ENCODE data around the gene TCTN1. TPM values are rescaled to one million over a fixed set of nuclear protein-coding genes. Genes with fewer than 3 reads are reported as not detected.
A peak's percentile ranks its signal among the peaks of the same experiment; 100 is the strongest.

TCTN1 gene
- total and polyA plus RNA-seq, 2 of the 4 experiments (the other 2 are of a cell fraction): 11.7 to 18.8 TPM

DNA sequence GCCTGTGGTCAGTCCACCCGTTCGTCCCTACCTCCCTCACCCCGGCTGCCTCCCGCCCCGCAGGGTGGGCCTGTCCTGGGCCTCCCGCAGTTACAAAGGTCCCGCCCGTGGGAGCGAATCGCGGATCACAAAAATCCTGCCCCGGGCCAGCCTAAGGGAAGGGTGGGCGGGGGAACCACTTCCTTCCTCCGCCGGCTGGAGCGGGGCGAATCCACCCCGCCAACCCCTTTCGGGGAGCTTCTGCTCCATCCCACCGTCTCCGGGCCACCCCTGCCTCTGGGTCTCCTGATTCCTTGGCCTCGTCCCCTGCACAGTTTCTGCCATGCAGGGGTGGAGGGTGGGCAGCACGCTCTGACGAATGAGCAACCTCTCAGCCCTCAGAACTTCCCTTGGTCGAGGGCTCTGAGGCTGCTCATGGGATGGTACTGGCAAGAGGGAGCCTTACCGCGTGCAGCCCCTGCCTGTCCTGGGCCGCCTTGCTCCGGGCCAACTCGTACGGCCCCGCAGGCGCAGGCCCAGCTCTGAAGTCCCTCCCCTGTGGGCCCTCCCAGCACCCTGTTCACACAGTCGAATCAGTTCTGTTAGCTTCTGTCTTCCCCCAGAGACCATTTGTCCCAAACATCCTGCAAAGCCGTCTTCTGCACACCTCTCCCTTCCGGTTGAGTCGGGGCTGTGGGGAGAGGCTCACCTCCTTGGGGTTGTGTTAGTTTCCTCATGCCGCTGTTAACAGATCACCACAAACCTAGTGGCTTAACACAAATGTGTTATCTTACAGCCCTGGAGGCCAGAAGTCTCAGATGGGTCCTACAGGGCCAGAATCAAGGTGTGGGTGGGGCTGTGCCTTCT lies 75.6 kb downstream of the TCTN1 start:
- H4K20me1 ChIP-seq (ENCODE audit: insufficient read depth, low read length): no peaks in the 10 kb centered on the region
- peak overlapping the region; percentile 64 to 80; a peak in 2 of 4 replicates for H4K8ac ChIP-seq (ENCODE audit: low read depth in 2 of 2, low read length in 2 of 2)
- H3K79me1 ChIP-seq (ENCODE audit: low read depth in 1 of 2, low read length in 2 of 2): no peaks in the 10 kb centered on the region
- CTCF ChIA-PET: no interaction called here
- no peaks in the 10 kb centered on the region for H3K9me1 ChIP-seq (ENCODE audit: insufficient read depth, low read length)
- H2AK5ac ChIP-seq (ENCODE audit: low read depth, low read length): no peak overlapping the region
- H3K14ac ChIP-seq (replicated peaks; ENCODE audit: low read depth, low read length): peak overlapping the region; percentile 58; the same call in 1 of the 2 replicates
- BruUV-seq (replicated peaks): no TSS peak
- no peak overlapping the region for H3K56ac ChIP-seq (ENCODE audit: extremely low read depth, insufficient read depth, low read length)
- peaks cover 32% of the 10 kb centered on the region for H3K27me3 ChIP-seq (ENCODE audit: control insufficient read depth, insufficient read depth, low read length)
- peaks cover 7% of the 10 kb centered on the region; the same call in 1 of the 2 replicates for H3K4me1 ChIP-seq (ENCODE audit: control insufficient read depth, insufficient read depth, low read length)
- H3K9me3 ChIP-seq (ENCODE audit: control insufficient read depth, insufficient read depth, low read length): peaks cover 3% of the 10 kb centered on the region; the same call in 1 of the 2 replicates
- H3K9ac ChIP-seq (ENCODE audit: low read depth, low read length): peak overlapping the region; percentile 42
- H3K23ac ChIP-seq (ENCODE audit: low read depth, low read length): no peak overlapping the region
- no peak overlapping the region; the same call in 1 of the 2 replicates for H3K18ac ChIP-seq (ENCODE audit: low read depth, low read length)
- peak overlapping the region; percentile 45 for H3K4me3 ChIP-seq (ENCODE audit: insufficient read depth, low read depth, low read length)
- H2BK120ac ChIP-seq (ENCODE audit: low read depth, low read length): no peak overlapping the region
- intact Hi-C loops (cut with micrococcal nuclease) (no loop called here), in situ Hi-C loops (cut with MboI; ENCODE audit: low sequenced_read_pairs) (no loop called here), dilution Hi-C loops (cut with HindIII; ENCODE audit: low sequenced_read_pairs, unreplicated experiment) (no loop called here)
- no peak for DNase-seq
- peak overlapping the region; percentile 69 for H2AK9ac ChIP-seq (replicated peaks; ENCODE audit: low read depth, low read length, poor library complexity)
- H2BK15ac ChIP-seq (ENCODE audit: low read depth, low read length): no peak overlapping the region
- ATAC-seq (ENCODE audit: low read depth): peak; percentile 72
- H3K27ac ChIP-seq (ENCODE audit: insufficient read depth, low read length): no peak overlapping the region
- 17% methylated on average over 10 of the region's 38 CpGs; no CpG with 5 or more reads in 1 of the 2 experiments for WGBS, 2 experiments (ENCODE audit: extremely low coverage in 2 of 2, insufficient read length in 1 of 2)
- H4K91ac ChIP-seq (ENCODE audit: insufficient read depth, low read depth, low read length): no peak overlapping the region
- H3K4ac ChIP-seq (ENCODE audit: low read depth, low read length): peak overlapping the region; percentile 69
- H3K36me3 ChIP-seq (ENCODE audit: control insufficient read depth, insufficient read depth, low read length): no peaks in the 10 kb centered on the region
- no peak overlapping the region for H2BK20ac ChIP-seq (ENCODE audit: low read depth, low read length)
- peak overlapping the region; percentile 90; the same call in 1 of the 2 replicates for H4K5ac ChIP-seq (ENCODE audit: low read depth, low read length)
- H2BK5ac ChIP-seq (ENCODE audit: low read depth, low read length, poor library complexity, severe bottlenecking): no peak overlapping the region
- POLR2A ChIA-PET (ENCODE audit: unreplicated experiment): interaction anchor here (0.7 kb wide), 1 partner anchor 982 kb away, joined by 3 read pairs; no protein-coding TSS in a partner anchor
- TF ChIP-seq POLR2A (IDR thresholded peaks at IDR 0.05; ENCODE audit: low read depth, low read length) (no peak), BHLHE40 (IDR thresholded peaks at IDR 0.05; ENCODE audit: low read depth, low read length) (no peak), SMC3 (IDR thresholded peaks at IDR 0.05; ENCODE audit: low read depth, low read length) (no peak), NFE2L2 (IDR thresholded peaks at IDR 0.05; ENCODE audit: low read depth, low read length) (no peak), CEBPB (IDR thresholded peaks at IDR 0.05; ENCODE audit: low read depth, low read length) (no peak)
- TF ChIP-seq, protein P1, sequence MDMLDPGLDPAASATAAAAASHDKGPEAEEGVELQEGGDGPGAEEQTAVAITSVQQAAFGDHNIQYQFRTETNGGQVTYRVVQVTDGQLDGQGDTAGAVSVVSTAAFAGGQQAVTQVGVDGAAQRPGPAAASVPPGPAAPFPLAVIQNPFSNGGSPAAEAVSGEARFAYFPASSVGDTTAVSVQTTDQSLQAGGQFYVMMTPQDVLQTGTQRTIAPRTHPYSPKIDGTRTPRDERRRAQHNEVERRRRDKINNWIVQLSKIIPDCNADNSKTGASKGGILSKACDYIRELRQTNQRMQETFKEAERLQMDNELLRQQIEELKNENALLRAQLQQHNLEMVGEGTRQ (IDR thresholded peaks at IDR 0.05; ENCODE audit: low read depth, low read length): no peak
- H2AFZ ChIP-seq (replicated peaks; ENCODE audit: low read length, poor library complexity): peak overlapping the region; percentile 94
- peak overlapping the region; percentile 47 for H3K4me2 ChIP-seq (ENCODE audit: low read depth, low read length)

Measured in IMR-90 (cell line).